ENCODE data around the gene PPP3CA.
"Not testable (repeated sequence)": the region's sequence is repeated elsewhere in the genome, so short reads cannot be mapped to it uniquely, and the experiment has no call there.

DNA sequence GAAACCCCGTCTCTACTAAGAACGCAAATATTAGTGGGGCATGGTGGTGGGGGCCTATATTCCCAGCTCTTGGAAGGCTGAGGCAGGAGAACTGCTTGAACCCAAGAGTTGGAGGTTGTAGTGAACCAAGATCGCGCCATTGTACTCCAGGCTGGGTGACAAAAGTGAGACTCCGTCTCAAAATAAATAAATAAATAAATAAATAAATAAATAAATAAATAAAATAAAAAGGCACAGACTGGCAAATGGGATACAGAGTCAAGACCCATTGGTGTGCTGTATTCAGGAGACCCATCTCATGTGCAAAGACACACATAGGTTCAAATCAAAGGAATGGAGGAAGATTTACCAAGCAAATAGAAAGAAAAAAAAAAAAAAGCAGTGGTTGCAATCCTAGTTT is 216.3 kb downstream of the PPP3CA start:
- not testable (repeated sequence) for TF ChIP-seq EP300, POLR2A (IDR thresholded peaks at IDR 0.05)
- TF ChIP-seq, protein P1, sequence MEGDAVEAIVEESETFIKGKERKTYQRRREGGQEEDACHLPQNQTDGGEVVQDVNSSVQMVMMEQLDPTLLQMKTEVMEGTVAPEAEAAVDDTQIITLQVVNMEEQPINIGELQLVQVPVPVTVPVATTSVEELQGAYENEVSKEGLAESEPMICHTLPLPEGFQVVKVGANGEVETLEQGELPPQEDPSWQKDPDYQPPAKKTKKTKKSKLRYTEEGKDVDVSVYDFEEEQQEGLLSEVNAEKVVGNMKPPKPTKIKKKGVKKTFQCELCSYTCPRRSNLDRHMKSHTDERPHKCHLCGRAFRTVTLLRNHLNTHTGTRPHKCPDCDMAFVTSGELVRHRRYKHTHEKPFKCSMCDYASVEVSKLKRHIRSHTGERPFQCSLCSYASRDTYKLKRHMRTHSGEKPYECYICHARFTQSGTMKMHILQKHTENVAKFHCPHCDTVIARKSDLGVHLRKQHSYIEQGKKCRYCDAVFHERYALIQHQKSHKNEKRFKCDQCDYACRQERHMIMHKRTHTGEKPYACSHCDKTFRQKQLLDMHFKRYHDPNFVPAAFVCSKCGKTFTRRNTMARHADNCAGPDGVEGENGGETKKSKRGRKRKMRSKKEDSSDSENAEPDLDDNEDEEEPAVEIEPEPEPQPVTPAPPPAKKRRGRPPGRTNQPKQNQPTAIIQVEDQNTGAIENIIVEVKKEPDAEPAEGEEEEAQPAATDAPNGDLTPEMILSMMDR (IDR thresholded peaks at IDR 0.05): not testable (repeated sequence)

Data from tibial nerve (tissue), 4 donors.